Measurements from ENCODE around the gene RNF149. TPM values are rescaled to one million over a fixed set of nuclear protein-coding genes. Genes with fewer than 3 reads are reported as not detected.

The RNF149 gene
- total RNA-seq, 1 donor from 2014 or later: 89.4 TPM

DNA sequence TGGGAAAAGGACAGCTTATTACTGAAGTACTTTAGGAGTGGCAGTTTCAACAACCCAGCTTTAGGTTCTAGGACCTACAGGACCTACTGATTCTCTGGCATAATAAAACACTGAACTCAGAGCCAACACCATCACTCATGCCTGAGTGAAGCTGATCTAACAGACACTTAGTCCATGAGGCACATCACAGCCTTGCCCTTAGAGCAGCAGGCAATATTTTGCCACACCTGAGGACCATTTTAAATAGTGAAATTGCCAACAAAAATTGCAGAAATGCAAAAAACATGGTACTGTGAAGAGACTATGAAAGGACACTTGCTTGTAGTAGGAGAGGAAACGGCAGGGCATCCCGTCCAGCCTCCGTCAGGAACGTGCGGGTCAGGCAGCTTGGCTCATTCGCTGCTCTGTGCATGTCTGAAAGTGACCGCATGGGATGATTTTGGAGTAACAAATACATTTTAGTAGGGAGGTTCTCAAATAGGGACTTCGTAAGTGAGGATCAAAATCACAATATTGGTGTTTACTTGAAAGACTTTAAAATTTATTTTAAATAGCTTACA, 37.7 kb downstream of the RNF149 start:
- Histone ChIP-seq H3K4me3 (no peak overlapping the region), H3K9me3 (no peaks in the 10 kb centered on the region), H3K36me3 (peaks cover 0 to 72% of the 10 kb centered on the region in 2 donors), H3K4me1 (no peaks in the 10 kb centered on the region), H3K27me3 (no peaks in the 10 kb centered on the region), H3K27ac (no peak overlapping the region)
- TF ChIP-seq, protein P1, sequence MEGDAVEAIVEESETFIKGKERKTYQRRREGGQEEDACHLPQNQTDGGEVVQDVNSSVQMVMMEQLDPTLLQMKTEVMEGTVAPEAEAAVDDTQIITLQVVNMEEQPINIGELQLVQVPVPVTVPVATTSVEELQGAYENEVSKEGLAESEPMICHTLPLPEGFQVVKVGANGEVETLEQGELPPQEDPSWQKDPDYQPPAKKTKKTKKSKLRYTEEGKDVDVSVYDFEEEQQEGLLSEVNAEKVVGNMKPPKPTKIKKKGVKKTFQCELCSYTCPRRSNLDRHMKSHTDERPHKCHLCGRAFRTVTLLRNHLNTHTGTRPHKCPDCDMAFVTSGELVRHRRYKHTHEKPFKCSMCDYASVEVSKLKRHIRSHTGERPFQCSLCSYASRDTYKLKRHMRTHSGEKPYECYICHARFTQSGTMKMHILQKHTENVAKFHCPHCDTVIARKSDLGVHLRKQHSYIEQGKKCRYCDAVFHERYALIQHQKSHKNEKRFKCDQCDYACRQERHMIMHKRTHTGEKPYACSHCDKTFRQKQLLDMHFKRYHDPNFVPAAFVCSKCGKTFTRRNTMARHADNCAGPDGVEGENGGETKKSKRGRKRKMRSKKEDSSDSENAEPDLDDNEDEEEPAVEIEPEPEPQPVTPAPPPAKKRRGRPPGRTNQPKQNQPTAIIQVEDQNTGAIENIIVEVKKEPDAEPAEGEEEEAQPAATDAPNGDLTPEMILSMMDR (IDR thresholded peaks at IDR 0.05): no peak
- TF ChIP-seq POLR2AphosphoS5 (IDR thresholded peaks at IDR 0.05; ENCODE audit: insufficient read depth in 1 of 2, low read depth in 1 of 2) (no peak), POLR2A (IDR thresholded peaks at IDR 0.05) (no peak)
- intact Hi-C loops (cut with DNase I): no loop called here
- no peak for DNase-seq (ENCODE audit: extremely low spot score in 2 of 2)

DNA sequence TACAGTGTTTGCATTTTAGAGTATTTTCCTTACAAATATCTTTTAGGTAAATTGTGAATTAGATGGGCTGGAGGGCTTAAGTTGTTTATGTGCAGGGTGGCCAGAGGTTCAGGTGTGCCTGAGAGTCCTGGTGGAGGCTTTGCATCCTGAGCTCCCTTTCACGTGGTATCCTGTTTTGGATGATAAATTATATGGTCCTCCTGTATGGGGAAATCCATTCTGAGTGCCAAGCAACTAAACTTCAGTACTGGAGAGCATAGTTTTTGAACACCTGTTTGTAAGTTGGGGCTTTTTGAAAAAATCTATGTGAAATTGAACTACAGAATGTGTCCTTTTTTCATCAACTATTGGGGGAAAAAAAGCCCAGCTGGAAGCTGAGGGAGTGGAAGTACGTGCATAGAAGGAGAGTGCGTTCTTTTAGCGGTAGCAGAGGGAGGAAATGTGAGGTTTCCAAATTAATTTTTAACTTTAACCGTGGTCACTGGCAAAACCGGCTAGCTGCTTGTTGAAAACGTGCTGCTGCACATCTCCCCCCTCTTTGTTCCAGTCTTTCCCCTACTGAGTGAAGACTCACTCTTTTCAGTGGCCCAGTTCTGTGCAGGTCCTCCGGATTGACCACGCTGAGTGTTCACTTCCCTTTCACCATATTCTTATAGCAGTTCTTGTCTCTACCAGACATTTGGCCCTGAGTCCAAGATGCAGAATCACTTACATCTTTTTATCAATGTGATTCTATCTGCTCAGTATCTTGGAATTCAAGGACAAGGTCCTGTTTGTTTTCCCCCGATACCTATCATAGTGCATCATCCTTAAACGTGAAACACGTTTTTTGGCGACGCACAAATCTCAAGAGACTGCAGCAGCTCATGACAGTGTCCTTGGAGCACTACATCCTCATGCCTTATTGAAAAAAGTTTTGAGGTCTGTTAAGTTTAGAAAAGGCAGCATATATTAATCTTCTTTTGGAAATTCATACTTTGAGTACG, 40.5 kb downstream of the RNF149 start:
- Histone ChIP-seq H3K36me3 (peaks cover 0 to 85% of the 10 kb centered on the region in 2 donors), H3K27me3 (no peaks in the 10 kb centered on the region), H3K4me3 (no peak overlapping the region), H3K27ac (no peak overlapping the region), H3K4me1 (no peaks in the 10 kb centered on the region), H3K9me3 (no peaks in the 10 kb centered on the region)
- DNase-seq (ENCODE audit: extremely low spot score in 2 of 2): no peak
- intact Hi-C loops (cut with DNase I): no loop called here
- TF ChIP-seq, protein P1 (IDR thresholded peaks at IDR 0.05): no peak
- TF ChIP-seq POLR2AphosphoS5 (IDR thresholded peaks at IDR 0.05; ENCODE audit: insufficient read depth in 1 of 2, low read depth in 1 of 2) (no peak), POLR2A (IDR thresholded peaks at IDR 0.05) (no peak)

DNA sequence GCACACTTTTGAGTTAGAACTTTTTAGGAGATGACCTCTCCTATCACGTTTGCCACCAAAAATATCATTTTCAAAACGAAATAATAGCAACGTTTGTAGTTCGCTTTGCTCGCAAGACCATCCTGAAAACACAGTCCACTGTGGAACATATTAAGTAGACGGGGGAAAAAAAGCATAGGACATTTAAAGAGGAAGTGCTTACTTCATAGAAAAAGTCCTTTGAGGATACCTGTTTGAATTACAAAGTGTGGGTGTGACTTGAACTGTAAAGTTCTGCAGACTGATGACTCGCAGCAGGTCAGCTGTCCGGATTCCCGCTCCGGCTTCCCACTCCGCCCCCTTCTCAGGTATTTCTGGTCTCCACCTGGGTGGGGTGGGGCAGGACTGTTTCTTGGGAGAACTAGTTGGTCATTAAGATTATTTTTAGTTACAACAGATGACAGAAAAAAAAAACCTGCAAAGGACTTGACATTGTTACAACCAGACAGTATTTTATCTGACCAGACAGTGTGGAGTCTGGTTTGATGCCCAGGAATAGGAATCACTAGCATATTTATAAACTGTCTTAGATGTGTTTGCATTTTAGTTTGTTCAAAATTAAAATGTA, 42.5 kb downstream of the RNF149 start:
- TF ChIP-seq, protein P1 (IDR thresholded peaks at IDR 0.05): no peak
- TF ChIP-seq POLR2AphosphoS5 (IDR thresholded peaks at IDR 0.05; ENCODE audit: insufficient read depth in 1 of 2, low read depth in 1 of 2) (peak in 1 of 2 donors; percentile 20), POLR2A (IDR thresholded peaks at IDR 0.05) (no peak)
- Histone ChIP-seq H3K4me1 (no peaks in the 10 kb centered on the region), H3K4me3 (no peak overlapping the region), H3K27me3 (no peaks in the 10 kb centered on the region), H3K9me3 (no peaks in the 10 kb centered on the region), H3K36me3 (peaks cover 0 to 83% of the 10 kb centered on the region in 2 donors), H3K27ac (no peak overlapping the region)
- DNase-seq (ENCODE audit: extremely low spot score in 2 of 2): no peak
- intact Hi-C loops (cut with DNase I): no loop called here

DNA sequence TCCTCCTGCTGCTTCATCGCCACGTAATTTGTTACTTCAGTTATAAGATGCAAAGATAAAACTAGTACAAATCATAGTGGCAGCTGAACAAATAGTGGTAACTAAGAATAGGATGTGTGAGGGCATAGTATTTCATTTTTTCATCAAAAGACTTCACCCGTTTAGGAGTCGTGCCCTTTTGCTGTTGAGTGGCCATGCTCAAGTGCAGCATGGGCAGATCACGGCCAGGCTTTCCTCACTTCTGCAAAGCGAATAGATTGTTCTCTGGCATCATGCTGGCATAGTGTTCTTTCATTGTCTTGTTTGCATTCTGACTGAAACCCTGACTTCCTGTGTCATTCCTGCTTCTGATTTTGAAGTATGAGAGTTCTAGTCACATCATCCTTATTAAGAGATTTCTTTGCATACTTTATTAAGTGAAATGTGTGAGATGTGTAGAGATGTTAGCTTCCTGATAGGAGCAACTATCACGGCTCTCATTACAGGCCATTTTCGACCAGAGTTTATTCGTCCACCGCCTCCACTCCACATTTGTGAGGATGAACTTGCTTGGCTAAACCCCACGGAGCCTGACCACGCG, 44.1 kb downstream of the RNF149 start:
- Histone ChIP-seq H3K36me3 (peaks cover 0 to 72% of the 10 kb centered on the region in 2 donors), H3K9me3 (no peaks in the 10 kb centered on the region), H3K4me3 (no peak overlapping the region), H3K27me3 (no peaks in the 10 kb centered on the region), H3K27ac (no peak overlapping the region), H3K4me1 (no peaks in the 10 kb centered on the region)
- no peak for DNase-seq (ENCODE audit: extremely low spot score in 2 of 2)
- TF ChIP-seq POLR2A (IDR thresholded peaks at IDR 0.05) (no peak), POLR2AphosphoS5 (IDR thresholded peaks at IDR 0.05; ENCODE audit: insufficient read depth in 1 of 2, low read depth in 1 of 2) (no peak)
- TF ChIP-seq, protein P1 (IDR thresholded peaks at IDR 0.05): no peak
- intact Hi-C loops (cut with DNase I): no loop called here

All from vagina (tissue), 2 donors.